ENCODE data around the gene WWOX.

WWOX gene

DNA sequence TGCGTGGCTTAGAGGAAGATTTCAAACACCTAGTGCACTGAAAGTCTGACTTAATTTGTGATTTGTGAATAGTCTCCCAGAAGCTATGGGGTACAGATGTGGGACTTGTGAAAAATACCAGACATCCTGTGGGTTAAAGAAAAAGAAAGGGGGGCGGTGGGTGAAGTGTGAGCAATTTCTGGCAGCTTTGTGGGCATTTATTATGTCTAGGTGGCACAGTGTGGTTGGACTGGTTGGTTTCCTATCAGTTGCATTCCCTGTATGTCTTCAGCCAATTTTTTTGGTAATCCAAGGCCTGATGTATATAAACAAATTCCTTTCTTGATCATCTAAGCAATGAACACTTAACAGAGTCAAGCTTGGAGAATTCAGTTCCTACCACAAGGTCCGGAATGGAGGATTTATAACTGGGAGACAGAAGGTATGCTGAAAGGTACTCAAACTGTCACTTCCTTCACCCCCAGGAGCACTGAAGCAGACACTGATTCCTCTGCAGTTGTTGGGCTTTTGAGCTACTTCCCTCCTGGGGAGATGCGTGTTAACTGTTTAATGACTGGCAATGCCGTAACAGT lies 211.6 kb downstream of the WWOX start:
- Histone ChIP-seq H3K27ac (ENCODE audit: low read depth, low read length, severe bottlenecking) (no peak overlapping the region), H3K4me3 (ENCODE audit: extremely low read depth, insufficient read depth, low read length, poor library complexity, severe bottlenecking) (no peak overlapping the region), H3K4me1 (ENCODE audit: control insufficient read depth, insufficient read depth, low read length, poor library complexity, severe bottlenecking) (peaks cover 21% of the 10 kb centered on the region), H3K36me3 (ENCODE audit: control insufficient read depth, insufficient read depth, low read length) (no peaks in the 10 kb centered on the region), H3K9me3 (ENCODE audit: control insufficient read depth, low read length) (no peaks in the 10 kb centered on the region)
- WGBS, 2 experiments (ENCODE audit: insufficient coverage in 2 of 2), result 38 to 64% methylated on average over 2 to 4 of the region's 5 CpGs

DNA sequence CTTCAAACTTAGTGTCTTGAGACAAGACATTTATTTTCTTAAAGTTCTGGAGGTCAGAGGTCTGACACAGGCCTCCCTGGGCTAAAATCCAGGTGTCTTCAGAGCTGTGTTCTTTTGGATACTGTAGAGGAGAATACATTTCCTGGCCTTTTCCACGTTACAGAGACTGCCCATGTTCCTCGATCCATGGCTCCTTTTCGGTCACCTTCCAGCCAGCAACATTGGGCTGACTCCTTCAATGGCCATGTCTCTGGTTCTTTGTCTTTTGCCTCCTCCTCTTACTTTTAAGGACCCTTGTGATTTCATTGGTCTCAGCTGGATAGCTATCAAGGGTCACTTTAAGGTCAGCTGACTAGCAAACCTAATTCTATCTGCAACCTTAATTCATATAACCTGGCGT lies 212.4 kb downstream of the WWOX start:
- Histone ChIP-seq H3K4me1 (ENCODE audit: control insufficient read depth, insufficient read depth, low read length, poor library complexity, severe bottlenecking) (peaks cover 21% of the 10 kb centered on the region), H3K36me3 (ENCODE audit: control insufficient read depth, insufficient read depth, low read length) (no peaks in the 10 kb centered on the region), H3K27ac (ENCODE audit: low read depth, low read length, severe bottlenecking) (no peak overlapping the region), H3K4me3 (ENCODE audit: extremely low read depth, insufficient read depth, low read length, poor library complexity, severe bottlenecking) (no peak overlapping the region), H3K9me3 (ENCODE audit: control insufficient read depth, low read length) (no peaks in the 10 kb centered on the region)
- 36 to 42% methylated on average over 2 to 3 of the region's 4 CpGs for WGBS, 2 experiments (ENCODE audit: insufficient coverage in 2 of 2)

DNA sequence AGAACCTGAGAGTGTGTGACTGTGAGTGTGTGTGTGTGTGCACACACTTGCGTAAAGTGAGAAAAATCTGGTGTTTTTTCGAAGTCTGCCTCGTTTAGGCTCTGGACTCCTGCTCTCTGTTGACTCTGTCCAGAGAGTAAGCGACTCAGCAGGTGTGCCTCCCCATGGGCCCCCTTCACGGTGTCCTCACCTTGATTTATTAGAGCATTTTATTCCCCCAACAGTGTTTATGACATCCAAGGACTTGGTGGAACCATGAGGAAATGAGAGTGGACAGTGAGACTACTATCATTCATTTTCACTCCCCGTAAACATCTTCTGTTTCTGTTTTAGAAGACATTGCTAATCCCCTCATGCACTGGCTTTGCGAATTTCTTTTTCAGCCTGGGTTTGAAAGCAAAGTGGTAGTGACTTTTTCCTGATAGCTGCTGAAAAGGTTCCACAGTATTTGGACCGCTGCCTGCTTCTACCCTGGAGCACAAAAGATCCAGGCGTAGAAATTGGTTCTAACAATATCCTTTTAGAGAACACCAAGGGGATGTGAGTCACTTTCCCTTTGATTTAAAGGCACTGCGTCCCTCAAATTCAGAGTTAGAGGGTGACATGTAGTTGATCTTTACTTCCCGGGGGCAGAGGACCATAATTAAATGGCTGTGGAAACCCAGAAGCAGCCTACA lies 218.2 kb downstream of the WWOX start:
- H3K4me3 ChIP-seq (ENCODE audit: extremely low read depth, insufficient read depth, low read length, poor library complexity, severe bottlenecking), result no peak overlapping the region
- H3K4me1 ChIP-seq (ENCODE audit: control insufficient read depth, insufficient read depth, low read length, poor library complexity, severe bottlenecking), result peaks cover 9% of the 10 kb centered on the region
- H3K27ac ChIP-seq (ENCODE audit: low read depth, low read length, severe bottlenecking), result peak overlapping the region; percentile 13
- 83 to 84% methylated on average over 7 to 8 of the region's 11 CpGs for WGBS, 2 experiments (ENCODE audit: insufficient coverage in 2 of 2)
- H3K36me3 ChIP-seq (ENCODE audit: control insufficient read depth, insufficient read depth, low read length), result no peaks in the 10 kb centered on the region
- no peaks in the 10 kb centered on the region for H3K9me3 ChIP-seq (ENCODE audit: control insufficient read depth, low read length)

DNA sequence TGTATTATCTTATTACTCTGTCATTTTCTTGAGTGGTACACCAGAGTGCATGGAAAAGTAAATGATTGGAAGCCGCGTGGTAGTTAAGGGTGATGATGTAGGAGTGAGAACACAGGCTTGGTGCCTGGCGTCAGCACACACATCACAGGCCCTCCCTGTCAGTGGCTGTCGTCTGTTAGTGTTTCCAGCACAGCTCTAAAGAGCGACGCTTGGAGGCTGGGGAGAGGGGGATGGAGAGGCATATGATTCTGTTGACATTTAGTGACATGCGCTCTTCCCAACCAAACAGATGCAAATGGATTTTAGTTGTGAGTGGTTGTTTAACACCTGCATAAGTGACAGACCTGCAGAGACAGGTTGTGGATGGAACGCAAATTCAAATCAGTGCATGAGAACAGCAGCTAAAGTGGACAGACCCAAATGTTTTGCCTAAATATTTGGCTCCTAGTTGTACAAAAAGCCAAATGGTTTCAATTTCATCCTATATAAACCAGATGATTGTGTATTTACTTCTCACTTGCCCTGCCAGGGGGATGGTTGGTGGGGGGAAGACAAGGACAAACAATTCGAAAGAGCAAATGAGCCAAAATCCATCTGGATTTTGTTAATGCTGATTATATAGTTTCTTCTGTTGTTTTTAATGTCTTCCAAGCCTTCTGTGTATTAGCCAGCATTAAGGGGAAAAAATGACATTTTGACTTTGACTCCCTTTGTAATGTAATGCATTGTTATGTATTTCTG lies 222.3 kb downstream of the WWOX start:
- H3K36me3 ChIP-seq (ENCODE audit: control insufficient read depth, insufficient read depth, low read length), result no peaks in the 10 kb centered on the region
- WGBS, 2 experiments (ENCODE audit: insufficient coverage in 2 of 2), result 55 to 69% methylated on average over 3 to 8 of the region's 9 CpGs
- H3K9me3 ChIP-seq (ENCODE audit: control insufficient read depth, low read length), result no peaks in the 10 kb centered on the region
- H3K4me3 ChIP-seq (ENCODE audit: extremely low read depth, insufficient read depth, low read length, poor library complexity, severe bottlenecking), result no peak overlapping the region
- peaks cover 18% of the 10 kb centered on the region for H3K4me1 ChIP-seq (ENCODE audit: control insufficient read depth, insufficient read depth, low read length, poor library complexity, severe bottlenecking)
- no peak overlapping the region for H3K27ac ChIP-seq (ENCODE audit: low read depth, low read length, severe bottlenecking)

DNA sequence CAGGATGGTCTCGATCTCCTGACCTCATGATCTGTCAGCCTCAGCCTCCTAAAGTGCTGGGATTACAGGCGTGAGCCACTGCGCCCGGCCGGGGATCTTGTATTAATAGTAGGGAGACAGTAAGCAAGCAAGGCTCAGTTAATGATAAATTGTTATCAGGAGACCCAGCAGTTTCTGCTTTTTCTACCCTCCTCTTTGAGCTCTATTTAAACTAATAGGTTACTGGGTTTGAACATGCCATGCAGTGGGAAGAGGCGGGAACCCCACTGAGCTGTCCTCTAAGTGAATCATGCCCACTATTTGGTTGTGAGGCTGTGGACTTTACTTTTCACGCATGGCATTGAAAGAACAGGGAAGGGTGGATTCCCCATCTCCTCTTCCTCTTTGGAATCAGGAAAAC lies 223.9 kb downstream of the WWOX start:
- Histone ChIP-seq H3K27ac (ENCODE audit: low read depth, low read length, severe bottlenecking) (no peak overlapping the region), H3K4me1 (ENCODE audit: control insufficient read depth, insufficient read depth, low read length, poor library complexity, severe bottlenecking) (peaks cover 10% of the 10 kb centered on the region), H3K36me3 (ENCODE audit: control insufficient read depth, insufficient read depth, low read length) (no peaks in the 10 kb centered on the region), H3K9me3 (ENCODE audit: control insufficient read depth, low read length) (no peaks in the 10 kb centered on the region), H3K4me3 (ENCODE audit: extremely low read depth, insufficient read depth, low read length, poor library complexity, severe bottlenecking) (no peak overlapping the region)
- 93 to 97% methylated on average over 6 of the region's 7 CpGs for WGBS, 2 experiments (ENCODE audit: insufficient coverage in 2 of 2)

DNA sequence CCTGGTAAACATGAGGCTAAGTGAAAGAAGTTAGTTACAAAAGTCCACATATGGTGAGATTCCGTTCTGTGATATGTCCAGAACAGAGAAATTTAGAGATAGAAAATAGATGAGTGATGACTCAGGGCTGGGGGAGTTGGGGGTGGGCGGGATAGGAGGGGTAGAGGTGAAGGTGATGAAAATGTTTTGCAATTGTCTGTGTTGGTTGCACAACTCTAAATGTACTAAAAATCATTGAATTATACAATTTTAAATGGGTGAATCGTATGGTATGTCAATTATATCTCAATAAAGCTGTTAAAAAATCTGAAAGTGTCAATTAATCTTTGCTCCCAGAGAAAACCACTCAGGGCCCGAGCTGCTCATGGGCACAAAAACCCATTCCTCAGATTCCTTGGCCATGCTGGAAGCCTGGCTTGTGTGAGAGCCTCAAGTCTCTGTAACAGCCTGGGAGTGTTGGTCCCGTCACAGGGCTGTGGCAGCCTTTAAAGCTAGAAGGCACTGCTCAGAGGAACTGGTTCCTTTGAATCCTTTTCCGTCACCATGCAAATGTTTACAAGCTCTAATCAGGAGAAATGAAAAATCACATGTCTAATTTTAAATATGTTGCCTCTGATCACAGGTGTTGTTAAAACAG lies 225.3 kb downstream of the WWOX start:
- H3K36me3 ChIP-seq (ENCODE audit: control insufficient read depth, insufficient read depth, low read length), result no peaks in the 10 kb centered on the region
- no peaks in the 10 kb centered on the region for H3K9me3 ChIP-seq (ENCODE audit: control insufficient read depth, low read length)
- peaks cover 9% of the 10 kb centered on the region for H3K4me1 ChIP-seq (ENCODE audit: control insufficient read depth, insufficient read depth, low read length, poor library complexity, severe bottlenecking)
- no peak overlapping the region for H3K27ac ChIP-seq (ENCODE audit: low read depth, low read length, severe bottlenecking)
- 61 to 72% methylated on average over 2 of the region's 6 CpGs for WGBS, 2 experiments (ENCODE audit: insufficient coverage in 2 of 2)
- H3K4me3 ChIP-seq (ENCODE audit: extremely low read depth, insufficient read depth, low read length, poor library complexity, severe bottlenecking), result no peak overlapping the region

DNA sequence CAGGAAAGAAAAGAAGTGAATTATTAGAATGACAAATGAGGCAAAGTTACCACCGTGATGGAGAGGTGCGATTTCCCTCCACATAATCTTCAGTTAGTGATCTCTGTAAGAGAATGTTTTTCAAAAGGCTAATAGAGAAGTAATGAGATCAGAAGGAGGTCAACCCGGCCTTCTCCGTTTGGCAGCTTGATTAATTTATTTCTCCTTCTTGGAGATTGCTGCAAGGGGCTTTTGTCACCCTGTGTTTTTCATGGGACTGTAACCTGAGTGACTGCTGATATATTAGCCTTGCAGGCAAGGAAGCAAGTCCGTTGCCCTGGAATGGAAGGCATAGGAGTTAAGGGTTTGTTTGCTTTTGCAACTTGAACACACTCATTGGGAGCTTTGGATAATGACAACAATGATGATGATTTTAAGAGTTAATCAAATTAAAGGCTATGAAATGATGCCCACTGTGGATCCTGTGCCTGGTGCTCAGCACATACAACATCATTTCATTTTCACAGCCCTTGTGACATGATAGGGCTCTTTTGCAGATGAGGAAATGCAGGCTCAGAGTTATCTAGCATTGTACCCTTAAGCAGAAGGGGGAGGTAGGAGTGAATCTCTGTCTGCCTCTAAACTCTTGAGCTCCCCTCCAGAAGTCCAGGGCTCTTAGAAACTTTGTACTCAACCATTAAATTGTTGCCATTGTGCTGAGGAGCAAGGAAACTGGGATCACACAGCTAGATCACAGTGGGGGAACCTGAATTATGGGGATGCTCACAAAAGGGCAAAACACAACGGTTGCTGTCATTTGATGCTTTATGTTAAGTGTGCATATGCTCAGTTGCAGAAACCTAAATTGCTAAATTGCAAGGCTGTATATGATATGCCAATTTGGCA lies 226.3 kb downstream of the WWOX start:
- Histone ChIP-seq H3K9me3 (ENCODE audit: control insufficient read depth, low read length) (no peaks in the 10 kb centered on the region), H3K4me3 (ENCODE audit: extremely low read depth, insufficient read depth, low read length, poor library complexity, severe bottlenecking) (no peak overlapping the region), H3K4me1 (ENCODE audit: control insufficient read depth, insufficient read depth, low read length, poor library complexity, severe bottlenecking) (peaks cover 9% of the 10 kb centered on the region), H3K27ac (ENCODE audit: low read depth, low read length, severe bottlenecking) (peak overlapping the region; percentile 8), H3K36me3 (ENCODE audit: control insufficient read depth, insufficient read depth, low read length) (no peaks in the 10 kb centered on the region)
- 46 to 60% methylated on average over 2 to 6 of the region's 6 CpGs for WGBS, 2 experiments (ENCODE audit: insufficient coverage in 2 of 2)

DNA sequence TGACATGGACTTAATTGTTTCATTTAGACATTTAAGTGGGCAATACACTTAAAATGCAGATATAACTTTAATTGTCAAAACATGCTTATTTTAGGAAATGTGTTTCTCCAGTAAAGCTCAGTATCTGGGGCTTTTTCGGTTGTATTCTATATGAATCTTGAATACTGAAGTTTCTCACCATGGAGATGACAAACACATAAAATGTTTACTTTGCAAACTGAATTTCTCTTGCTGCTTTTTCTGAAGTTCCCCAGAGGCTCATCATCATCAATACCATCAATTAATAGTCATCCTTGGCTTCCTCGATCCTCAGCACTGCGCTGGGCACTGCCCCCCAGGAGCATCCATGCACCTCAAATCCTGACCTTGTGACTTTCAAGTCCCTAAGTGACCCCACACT lies 227.3 kb downstream of the WWOX start:
- H3K27ac ChIP-seq (ENCODE audit: low read depth, low read length, severe bottlenecking), result no peak overlapping the region
- no peak overlapping the region for H3K4me3 ChIP-seq (ENCODE audit: extremely low read depth, insufficient read depth, low read length, poor library complexity, severe bottlenecking)
- no peaks in the 10 kb centered on the region for H3K36me3 ChIP-seq (ENCODE audit: control insufficient read depth, insufficient read depth, low read length)
- peaks cover 9% of the 10 kb centered on the region for H3K4me1 ChIP-seq (ENCODE audit: control insufficient read depth, insufficient read depth, low read length, poor library complexity, severe bottlenecking)
- WGBS, 2 experiments (ENCODE audit: insufficient coverage in 2 of 2), result 76 to 79% methylated on average over 2 of the region's 3 CpGs
- no peaks in the 10 kb centered on the region for H3K9me3 ChIP-seq (ENCODE audit: control insufficient read depth, low read length)

DNA sequence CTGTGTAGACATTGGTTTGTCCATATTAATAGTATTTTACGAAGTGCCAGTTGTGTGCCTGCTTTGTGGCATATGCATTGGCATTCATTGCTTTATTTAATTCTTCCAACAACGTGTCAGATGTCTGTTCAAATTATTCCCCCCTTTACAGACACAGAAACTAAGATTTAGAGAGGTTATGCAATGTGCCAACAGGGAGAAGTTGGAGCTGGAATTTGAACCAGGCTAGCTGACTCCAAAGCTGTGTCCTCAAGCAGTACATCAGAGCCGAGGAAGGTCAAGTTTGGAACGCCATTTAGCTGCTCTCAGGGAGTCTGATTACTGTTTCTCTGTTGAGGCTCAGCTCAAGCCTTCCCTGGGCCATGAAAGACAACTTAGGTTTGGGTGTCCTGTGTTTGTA lies 232.3 kb downstream of the WWOX start:
- no peaks in the 10 kb centered on the region for H3K36me3 ChIP-seq (ENCODE audit: control insufficient read depth, insufficient read depth, low read length)
- no peaks in the 10 kb centered on the region for H3K9me3 ChIP-seq (ENCODE audit: control insufficient read depth, low read length)
- H3K4me3 ChIP-seq (ENCODE audit: extremely low read depth, insufficient read depth, low read length, poor library complexity, severe bottlenecking), result no peak overlapping the region
- WGBS, 2 experiments (ENCODE audit: insufficient coverage in 2 of 2), result 86 to 100% methylated on average over 2 of the region's 4 CpGs
- no peaks in the 10 kb centered on the region for H3K4me1 ChIP-seq (ENCODE audit: control insufficient read depth, insufficient read depth, low read length, poor library complexity, severe bottlenecking)
- H3K27ac ChIP-seq (ENCODE audit: low read depth, low read length, severe bottlenecking), result no peak overlapping the region

DNA sequence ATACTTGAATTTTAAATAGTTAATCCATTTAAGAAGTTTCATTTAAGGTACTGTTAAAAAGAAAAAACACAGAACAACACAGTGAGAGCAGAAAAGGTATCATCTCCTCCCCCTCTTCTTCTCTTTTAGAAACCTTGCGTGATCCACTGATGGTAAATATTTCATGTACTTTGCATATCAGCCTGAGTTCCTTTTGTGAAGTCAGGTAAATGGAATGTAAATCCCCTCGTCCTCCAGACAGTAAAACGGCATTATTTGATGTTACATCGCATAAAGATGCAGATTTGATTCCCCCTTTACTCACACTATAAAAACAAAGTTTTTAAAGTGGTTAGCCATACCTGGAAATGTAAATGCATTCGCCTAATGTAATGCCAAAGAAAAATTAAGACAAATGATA lies 234.4 kb downstream of the WWOX start:
- Histone ChIP-seq H3K4me3 (ENCODE audit: extremely low read depth, insufficient read depth, low read length, poor library complexity, severe bottlenecking) (no peak overlapping the region), H3K4me1 (ENCODE audit: control insufficient read depth, insufficient read depth, low read length, poor library complexity, severe bottlenecking) (no peaks in the 10 kb centered on the region), H3K27ac (ENCODE audit: low read depth, low read length, severe bottlenecking) (no peak overlapping the region), H3K9me3 (ENCODE audit: control insufficient read depth, low read length) (no peaks in the 10 kb centered on the region), H3K36me3 (ENCODE audit: control insufficient read depth, insufficient read depth, low read length) (no peaks in the 10 kb centered on the region)
- 67 to 90% methylated on average over 1 of the region's 5 CpGs for WGBS, 2 experiments (ENCODE audit: insufficient coverage in 2 of 2)
